HuH-7.5 (cell line): ENCODE results near the gene HNRNPU.
A peak's percentile ranks its signal among the peaks of the same experiment; 100 is the strongest.

Experiments
- DNase-seq: peaks from one replicate; pipeline ENCODE4 v3.0.0; 2011; ENCODE audit warnings: low spot score

HNRNPU gene

DNA sequence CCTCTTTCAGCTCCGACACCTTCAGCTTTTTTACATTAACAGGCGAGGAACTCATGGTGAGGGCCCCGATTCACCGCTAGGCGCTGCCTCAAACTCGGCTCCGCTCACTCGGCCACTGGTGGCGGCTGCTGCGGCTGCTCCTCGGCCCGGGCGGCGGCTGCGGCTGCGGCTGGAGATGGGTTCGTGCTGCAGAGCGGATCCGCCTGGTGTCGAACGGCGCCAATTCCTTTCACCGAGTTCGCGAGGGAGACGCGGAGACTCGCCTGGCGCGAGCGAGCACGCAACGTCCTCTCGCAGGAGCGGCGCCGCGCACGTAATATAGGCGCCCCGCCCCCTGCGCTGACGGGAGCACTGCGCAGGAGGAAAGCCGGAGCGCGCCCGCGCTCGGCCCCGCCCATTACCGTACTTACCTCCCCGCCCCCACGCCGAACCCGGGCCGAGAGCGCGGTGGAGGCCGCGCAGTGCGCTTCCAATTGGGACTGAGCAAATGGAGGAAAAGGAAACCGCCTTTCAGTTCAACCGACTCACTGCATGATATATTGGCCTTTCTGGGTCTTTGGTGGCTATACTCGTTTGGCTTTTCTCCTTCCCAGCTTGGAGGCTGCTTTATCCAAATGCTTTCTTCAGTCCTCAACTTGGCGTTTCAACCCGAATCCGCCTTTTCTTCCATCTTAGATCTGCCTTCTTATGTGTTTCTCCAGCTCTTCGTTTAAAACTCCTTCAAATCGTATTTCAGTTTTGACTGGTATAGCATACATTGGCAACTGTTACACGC, at the start of gene HNRNPU:
Gene HNRNPU (minus strand): TSS at position 291 of the 775 bp plus-strand sequence. CDS start 236 bp downstream, at position 55.
- peak; percentile 84 for DNase-seq

DNA sequence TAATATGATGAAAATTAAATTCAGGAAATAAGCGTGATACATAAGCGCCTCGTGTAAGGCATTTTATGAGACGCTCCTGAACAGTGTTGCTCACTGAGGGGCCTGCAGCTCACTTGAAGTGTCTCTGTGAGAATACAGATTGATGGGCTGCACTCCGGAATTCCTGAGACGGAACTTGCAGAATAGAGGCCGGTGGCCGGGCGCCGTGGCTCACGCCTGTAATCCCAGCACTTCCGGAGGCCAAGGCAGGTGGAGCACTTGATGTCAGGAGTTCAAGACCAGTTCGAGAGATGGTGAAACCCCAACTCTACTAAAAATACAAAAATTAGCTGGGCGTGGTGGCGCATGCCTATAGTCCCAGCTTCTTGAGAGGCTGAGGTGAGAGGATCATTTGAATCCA, 49.5 kb upstream of the HNRNPU start:
- DNase-seq, result no peak

DNA sequence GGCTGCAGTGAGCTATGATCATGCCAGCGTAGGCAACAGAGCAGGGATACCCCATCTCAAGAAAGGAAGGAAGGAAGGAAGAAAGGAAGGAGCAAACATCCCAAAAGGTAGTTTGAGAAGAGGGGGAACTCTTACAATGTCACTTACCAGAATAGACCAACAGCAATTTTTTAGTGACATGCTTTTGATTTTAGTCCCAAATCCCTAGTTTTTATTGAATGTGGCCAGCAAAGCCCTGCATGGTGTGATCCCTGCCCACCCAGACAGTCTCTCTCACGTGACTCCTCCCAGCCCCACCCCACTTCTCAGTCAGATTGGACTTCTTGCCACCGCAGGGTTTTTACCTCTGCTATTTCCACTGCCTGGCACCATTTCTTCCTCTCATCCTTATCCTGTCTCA, 39.8 kb upstream of the HNRNPU start:
- no peak for DNase-seq

DNA sequence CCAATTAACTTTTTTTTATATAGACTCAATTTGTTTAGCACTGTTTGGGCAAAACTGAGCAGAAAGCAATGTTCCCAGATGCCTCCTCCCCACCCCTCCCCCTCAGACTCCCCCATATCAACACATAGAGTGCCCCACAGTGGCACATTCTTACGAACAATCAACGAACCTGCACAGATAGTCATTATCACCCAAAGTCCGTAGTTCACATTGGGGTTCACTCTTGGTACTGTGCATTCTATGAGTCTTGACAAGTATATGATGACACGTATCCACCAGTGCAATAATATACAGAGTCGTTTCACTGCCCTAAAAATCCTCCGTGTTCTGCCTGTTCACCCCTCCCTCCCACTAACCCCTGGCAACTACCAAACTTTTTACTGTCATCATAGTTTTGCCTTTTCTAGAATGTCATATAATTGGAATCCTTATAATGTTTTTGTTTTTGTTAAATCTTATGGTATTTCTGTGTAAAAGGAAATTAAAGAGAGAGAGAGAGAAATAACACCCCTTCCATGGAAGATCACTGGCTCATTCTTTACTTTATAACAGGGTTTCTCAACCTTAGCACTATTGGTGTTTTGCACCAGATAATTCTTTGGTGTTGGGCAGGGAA, 37.2 kb upstream of the HNRNPU start:
- no peak for DNase-seq

DNA sequence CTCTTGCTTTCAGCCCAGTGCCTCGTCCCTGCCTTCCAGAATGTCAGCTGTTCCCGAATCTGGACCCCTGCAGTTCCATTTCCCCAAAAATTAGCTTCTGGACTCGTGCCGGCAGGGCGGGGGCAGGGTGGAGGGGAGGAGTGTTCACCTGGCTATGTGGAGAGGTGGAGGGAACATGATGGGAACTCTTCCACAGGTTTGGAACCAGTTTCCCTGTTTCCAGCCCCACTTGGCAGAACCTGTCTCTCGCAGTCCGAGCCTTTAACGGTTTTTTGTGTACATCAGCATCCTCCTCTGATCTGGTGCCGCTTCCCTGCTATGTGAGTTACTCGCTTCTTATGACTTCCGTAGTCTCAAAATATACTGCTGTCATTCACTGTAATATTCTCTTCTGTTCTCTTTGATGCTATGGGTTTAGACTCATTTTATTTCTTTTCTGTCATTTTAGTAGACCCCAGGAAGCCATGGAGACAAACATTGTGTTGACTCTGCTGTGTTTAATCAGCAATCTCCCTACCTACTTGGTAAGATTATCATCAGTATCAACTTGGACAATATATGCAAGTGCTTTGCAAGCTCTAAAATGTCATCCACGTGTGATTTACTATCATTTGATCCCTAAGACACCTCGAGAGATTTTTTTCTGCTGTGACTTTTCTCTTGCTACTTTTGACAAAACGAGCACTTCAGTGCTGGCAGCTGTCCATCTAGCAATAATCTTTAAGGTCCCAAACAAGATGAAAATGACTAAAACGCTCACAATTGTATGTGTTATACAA, 33.3 kb upstream of the HNRNPU start:
- no peak for DNase-seq

DNA sequence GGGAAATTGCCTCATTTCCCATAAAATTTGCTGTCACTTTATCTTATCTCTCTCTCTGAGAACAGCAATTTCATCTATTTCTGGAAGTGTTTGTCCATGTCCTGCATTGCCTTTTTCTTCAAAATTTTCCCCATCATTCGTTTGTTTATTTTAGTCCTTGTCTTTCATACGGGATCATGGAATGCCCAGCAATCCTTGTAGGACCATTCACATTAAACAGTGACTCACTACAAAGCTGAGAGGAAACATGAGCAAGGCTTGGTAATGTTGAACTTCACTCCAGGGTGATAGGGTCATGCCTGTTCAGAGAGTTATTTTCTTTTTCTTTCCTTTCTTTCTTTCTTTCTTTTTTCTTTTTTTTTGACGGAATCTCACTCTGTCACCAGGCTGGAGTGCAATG, 32.2 kb upstream of the HNRNPU start:
- peak; percentile 25 for DNase-seq

DNA sequence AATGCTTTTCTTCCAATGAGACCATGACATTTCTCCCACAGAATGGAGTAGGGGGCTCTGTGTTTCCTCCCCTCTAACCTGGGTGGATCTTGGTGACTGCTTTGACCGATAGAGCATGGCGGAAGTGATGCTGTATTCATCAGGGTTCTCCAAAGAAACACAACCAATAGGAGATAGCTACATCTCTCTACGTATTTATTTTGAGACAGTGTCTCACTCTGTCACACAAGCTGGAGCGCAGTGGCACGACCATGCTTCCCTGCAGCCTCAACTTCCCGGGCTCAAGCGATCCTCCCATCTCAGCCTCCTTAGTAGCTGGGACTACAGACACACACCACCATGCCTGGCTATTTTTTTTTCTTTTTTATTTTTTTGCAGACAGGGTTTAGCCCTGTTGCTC, 29.5 kb upstream of the HNRNPU start:
- no peak for DNase-seq

DNA sequence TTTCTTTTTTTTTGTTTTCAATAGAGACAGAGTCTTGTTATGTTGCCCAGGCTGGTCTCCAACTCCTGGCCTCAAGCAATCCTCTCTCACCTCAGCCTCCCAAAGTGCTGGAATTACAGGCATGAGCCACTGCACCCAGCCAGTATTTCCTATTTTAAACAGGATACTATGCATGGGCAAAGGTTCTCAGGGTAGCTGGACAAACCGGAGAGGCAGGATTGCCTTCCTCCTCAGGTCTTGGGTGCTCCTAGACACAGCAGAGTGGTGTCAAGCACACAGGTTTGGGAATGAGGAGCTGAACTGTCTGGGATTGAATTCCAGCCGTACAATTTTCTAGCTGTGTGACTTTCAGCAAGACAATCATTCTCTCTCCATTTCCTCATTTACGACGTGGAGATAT, 22.9 kb upstream of the HNRNPU start:
- no peak for DNase-seq

DNA sequence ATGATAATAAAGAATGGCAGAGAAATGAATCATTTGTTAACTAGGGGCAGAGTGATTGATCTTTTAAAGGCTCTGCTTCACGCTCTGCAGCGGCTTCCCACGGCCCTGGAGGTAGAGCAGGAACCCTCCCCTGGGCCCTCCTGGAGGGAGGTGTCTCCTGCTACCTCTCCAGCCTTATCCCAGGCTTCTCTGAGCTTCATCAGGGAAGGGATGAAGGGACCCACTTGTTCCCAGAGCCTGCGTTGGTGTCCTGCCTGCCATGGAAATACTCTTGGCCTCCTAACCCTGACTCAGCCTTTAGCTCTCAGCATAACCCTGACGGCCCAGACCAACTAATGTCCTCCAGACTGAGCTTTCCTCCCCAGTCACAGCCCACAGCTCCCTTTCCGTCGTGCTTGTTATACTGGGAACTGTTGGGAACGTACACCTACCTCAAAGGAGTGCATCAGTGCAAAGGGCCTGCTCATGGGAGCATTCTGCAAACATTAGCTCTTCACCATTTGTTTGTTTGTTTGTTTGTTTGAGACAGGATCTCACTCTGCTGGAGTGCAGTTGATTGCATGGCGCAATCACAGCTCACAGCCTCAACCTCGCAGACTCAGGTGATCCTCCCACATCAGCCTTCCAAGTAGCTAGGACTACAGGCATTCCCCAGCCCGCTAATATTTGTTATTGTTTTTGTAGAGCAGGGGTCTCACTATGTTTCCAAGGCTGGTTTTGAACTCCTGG, 17.4 kb upstream of the HNRNPU start:
- no peak for DNase-seq

DNA sequence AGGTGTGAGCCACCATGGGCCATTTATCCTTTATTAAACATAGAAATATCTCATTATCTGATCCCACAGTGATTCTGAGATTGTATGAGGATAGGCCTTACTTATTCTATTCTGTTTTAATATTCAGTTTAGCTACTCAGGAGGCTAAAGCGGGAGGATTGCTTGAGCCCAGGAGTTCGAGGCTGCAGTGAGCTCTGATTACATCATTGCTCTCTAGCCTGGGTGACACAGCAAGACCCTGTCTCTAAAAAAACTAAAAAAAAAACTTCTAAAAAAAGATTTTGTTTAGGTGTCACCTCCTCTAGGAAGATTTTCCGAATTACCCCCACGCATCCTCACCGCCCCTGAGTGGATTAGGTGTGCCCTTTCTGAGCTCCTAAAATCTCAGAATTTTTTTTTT, 14.3 kb upstream of the HNRNPU start:
- no peak for DNase-seq

DNA sequence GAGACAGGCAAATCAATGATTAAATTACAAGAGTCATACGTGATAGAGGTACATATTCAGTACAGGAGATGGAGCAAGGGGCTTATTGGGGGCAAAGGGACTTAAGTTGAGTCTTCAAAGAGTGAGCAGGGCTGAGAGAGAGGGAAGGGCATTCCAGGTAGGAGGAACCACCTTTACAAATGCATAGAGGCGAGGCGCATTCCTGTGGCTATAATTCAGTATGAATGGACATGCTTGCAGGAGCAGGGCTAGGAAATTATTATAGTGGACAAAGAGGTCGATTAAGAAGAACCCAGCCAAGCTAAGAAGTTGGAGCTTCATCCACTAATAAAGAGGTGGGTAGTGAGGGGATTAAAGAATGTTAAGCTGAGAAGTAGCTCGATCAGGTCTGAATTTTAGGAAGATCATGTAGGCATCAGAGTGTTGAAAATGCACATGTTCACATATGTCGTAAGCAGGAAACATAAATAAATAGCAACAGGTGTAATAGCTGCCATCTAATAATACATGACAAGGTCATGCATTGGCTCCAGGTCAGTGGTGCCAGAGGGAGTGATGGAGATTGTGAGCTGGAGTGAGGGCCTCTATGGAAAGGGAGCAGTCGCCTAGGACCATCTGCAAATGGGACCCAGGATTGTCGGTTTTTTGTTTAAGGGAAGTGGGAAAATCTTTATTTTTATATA, 12.0 kb upstream of the HNRNPU start:
- no peak for DNase-seq

DNA sequence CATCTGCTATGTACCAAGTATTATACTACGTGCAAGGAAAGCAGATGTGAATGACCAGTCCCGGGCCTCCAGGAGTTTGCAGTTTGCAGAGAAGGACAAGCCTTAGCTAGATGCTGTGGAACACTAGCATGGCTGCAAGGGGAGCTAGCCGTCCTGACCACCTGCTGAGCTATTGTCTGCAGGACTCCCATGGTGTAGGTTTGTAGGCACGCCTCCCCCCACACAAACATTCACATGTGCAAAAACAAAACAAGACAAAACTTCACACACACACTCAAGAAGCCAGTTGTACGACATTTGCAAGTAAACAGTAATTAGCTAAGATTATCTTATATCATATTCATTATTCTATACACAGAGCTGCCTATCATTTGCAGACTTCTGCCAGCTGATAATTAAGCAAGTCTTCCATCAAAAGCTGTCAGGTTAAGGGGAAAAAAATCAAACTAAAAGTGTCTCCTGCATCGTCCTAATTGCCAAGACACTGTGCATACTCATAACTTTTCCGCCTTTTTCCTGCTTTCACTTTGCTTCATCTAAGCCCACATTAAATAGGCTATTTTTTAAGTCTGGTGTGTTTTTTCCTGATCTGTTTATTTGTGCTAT, 10.7 kb upstream of the HNRNPU start:
- no peak for DNase-seq

DNA sequence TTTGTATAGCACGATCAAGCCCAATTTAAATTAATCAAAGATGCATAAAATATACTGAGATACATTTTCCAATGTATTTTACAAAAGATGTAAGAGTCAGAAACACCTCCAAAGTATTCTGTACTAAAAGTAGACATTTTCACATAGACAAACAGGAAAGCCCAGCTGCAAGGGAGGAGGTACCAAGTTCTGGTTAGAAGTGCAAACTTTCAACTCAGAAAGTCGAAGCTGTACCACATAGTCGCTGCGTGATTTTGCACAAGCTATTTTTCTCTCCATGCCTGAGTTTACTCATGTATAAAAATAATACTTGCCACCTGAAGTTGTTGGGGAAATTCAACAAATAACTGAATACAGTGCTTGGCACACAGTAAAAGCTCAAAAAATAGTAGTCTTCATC, 5.6 kb upstream of the HNRNPU start:
- DNase-seq, result no peak

DNA sequence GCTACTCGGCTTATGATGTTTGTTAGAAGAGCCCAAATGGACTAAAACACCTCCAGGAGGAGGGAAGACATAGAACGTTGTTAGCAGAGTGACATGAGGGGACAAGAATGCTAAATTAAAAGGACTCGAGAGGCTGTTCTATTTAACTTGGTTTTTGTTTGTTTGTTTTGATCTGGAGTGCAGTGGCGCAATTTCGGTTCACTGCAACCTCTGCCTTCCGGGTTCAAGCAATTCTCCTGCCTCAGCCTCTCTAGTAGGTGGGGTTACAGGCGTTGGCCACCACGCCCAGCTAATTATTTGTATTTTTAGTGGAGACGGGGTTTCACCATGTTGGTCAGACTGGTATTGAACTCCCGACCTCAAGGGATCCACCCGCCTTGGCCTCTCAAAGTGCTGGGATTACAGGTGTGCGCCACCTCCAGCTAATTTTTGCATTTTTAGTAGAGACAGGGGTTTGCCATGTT, 5.1 kb upstream of the HNRNPU start:
- DNase-seq, result no peak

DNA sequence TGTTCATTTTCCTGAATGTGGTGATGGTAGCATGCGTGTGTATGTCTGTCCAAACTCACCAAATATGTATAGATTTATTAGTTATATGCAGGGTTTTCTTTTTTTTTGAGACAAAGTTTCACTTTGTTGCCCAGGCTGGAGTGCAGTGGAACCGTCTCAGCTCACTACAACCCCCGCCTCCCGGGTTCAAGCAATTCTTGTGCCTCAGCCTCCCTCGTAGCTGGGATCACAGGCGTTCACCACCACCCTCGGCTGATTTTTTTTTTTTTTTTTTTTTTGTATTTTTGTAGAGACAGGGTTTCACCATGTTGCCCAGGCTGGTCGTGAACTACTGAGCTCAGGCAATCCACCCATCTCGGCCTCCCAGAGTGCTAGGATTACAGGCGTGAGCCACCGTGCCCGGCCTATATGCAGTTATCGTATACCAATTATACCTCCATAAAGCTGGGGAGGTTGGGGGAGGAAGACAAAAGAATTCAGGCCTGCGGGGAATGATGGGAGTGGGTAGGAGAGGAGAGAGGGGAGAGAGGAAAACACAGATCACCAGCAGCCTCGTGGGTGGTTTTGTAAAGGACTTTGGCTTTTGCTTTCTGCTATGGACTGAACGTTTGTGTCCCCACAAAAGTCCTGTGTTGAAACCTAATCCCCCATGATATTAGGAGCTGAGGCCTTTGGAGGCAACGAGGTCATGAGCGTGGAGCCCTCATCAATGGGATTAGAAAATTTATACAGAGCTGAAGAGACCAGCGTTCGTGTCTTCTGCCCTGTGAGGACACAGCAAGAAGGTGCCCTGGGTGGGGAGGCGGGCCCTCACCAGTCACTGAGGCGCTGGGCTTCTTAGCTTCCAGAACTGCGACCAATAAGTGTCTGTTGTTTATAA, 4.4 kb upstream of the HNRNPU start:
- DNase-seq, result no peak

DNA sequence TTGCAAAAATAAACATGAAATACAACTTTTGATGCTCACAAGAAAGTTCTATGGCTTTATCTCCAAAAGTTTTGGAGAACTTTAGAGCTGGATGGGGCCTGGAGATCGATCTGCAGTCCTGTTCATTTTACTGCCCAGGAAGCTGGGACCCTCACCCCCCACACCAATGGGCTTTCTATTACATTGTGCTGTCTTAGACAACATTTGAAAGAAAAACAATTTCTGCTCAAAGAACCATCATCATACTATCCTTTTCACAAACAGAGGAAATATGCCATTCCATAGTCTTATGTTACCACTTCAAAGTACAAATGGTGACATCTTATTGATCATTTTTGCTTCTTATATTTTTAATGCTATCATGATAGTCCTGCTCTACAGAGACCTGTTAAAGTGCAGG, 2.0 kb upstream of the HNRNPU start:
- no peak for DNase-seq

DNA sequence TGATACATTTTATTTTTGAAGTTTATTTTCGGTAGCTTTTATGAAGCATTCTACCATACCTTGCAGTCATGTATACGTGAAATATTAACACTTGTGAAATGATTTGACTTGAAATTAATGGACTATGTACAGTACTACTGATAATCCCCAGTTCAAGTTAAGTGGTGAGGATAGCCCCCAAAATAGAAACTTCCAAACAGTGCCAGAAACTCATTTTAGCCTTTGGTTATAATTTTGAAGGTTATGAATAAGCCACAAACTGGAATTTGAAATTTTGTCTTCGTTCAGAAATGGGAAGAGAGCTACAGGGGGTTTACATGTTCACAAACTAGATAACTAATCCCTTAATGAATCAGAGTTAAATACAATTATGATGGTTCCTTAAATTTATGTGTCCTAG, 1.5 kb upstream of the HNRNPU start:
- no peak for DNase-seq

DNA sequence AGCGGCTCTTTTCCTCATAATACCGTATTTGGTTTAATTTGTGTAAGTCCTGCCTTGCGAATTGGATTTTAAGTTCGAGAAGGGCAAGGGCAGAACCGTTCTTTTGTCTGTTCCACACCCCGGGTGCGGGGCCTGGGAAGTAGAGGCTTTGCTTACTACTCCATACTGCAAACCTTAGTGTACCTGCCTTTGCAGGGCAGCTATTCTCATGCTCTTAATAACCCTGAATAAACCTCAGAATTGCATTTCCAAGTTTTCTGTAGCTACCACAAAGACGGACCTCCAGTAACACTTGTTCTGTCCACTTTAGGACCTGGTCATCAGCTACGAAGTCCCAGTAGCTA, 657 bp upstream of the HNRNPU start:
- DNase-seq, result peak; percentile 20

DNA sequence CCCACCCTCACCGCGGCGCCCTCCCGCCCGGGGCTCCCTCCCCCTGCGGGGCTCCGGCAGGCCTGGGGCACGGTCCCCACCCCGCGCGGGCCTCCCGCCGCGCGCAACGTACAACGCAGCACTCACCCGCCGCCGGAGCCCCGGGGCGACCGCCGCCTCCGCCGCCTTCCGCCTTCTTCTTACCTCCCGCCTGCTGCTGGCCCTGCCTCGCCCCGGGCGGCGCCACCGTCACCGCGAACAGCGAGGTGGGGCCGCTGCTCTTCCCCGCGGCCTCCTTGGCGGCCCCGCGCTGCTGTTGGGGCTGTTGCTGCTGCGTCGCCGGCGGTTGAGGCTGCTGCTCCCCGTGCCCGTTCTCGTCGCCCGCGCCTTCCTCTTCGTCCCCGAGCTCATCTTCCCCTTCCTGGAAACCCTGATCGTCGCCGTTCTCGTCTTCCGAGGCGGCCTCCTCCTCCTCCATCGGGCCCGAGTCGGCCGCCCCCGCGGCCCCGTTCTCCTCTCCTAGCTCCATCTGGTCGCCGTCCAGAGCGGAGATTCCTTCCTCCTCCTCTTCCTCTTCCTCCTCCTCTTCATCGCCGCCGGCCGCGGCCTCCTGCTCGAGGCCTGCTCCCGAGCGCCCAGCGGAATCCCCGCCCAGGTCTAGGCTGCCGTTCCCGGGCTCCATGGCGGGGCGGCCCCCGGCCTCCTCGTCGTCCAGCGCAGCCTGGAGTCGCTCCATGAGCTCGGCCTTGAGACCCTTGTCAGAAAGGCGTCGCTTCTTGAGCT, 671 bp downstream of the HNRNPU start:
- DNase-seq, result no peak
